GM21619 (cell line): ENCODE data around the gene COPS7A.
"Not testable (repeated sequence)": the region's sequence is repeated elsewhere in the genome, so short reads cannot be mapped to it uniquely, and the experiment has no call there.

Source experiments
- ATAC-seq: cut with Tn5 transposase; IDR thresholded peaks from one replicate; pipeline ENCODE4 v1.9.1; 2021; ENCODE audit not compliant: unreplicated experiment

COPS7A gene

DNA sequence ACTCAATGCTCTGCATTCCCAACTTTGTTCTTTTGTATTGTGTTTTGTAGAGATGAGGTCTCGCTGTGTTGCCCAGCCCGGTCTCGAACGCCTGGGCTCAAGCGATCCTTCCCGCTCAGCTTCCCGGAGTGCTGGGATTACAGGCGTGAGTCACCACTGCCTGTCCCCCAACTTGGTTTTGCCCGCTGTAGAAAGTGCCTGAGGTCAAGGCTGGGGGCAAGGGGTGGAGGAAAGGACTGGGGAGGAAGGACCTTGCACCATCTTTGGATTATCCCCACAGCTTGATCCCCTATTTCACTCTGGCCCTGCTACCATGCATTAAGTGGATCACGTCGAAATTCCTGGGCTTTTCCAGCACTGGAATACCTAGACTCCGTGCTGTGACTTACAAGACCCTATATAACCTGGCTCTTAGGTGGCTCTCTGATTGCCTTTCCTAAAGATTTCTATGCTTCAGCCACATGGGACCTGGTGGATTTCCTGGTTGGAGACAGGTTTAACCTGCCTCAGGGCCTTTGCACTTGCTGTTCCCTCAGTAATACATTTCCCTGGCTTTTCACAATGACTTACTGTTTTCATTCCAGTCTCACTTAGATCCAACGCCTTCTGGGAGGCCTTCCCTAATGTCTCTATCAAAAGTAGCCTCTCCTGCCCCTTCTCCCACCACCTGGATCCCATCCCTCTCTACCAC is 22.6 kb upstream of the COPS7A start:
- no peak for ATAC-seq

DNA sequence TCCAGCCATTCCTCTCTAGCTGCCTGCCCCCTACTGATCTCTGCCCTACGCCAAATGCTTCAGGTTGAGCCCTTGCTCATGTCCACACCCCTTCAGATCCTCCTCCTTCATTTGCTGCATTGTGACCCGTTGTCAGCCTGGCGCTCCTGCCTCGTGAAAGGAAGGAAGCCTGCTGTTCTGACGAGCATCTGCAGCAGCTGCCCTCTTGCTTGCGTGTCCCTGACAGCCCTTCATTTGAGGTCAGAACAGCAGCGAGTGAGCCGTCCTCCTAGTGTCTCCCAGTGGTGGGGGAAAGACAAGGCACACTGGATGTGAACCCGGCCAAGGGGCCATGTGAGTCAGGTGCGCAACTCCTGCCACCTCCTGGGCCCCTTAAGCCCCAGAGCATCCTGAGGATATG is 20.2 kb upstream of the COPS7A start:
- ATAC-seq = no peak

- not testable (repeated sequence) for ATAC-seq
These were observed 15.5 kb upstream of the COPS7A start for GRCh38 chr12:6708351-6708750.

- no peak for ATAC-seq
These were observed 14.9 kb upstream of the COPS7A start for GRCh38 chr12:6708960-6709394.

- ATAC-seq = not testable (repeated sequence)
These were observed 7.6 kb upstream of the COPS7A start for GRCh38 chr12:6716031-6716873.

- ATAC-seq = no peak
These were observed 6.9 kb upstream of the COPS7A start for GRCh38 chr12:6716874-6717437.

DNA sequence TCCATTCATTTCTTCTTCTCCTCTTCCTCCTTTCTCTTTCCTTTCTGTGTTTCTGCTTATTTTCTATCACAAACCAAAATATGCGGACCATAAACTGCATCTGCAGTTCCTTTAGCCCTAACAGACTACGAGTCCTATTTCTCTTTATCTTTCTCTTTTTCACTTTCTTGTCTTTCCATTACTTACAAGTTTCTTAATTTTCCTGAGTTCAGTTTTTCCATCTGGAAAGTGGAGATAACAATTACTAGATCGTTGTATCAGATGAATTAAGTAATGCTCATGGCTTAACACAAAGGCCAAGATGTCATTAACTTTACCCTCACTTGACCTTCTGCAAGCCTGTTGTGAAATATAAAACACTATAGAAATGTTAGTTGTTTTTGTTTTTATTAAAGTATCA is 983 bp upstream of the COPS7A start:
- ATAC-seq = no peak

DNA sequence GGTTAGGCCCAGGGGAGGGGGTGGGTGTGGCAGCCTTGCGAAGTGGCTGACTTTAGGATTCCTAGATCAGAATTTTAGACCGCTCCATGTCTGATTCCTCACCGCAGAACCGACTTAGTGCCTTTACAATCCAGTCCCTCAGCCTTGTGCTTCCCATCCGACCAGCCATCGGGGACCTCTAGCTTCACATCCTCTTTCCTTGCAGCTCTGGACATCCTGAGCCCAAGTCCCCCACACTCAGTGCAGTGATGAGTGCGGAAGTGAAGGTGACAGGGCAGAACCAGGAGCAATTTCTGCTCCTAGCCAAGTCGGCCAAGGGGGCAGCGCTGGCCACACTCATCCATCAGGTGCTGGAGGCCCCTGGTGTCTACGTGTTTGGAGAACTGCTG is 557 bp downstream of the COPS7A start:
- ATAC-seq = no peak

GRCh38 chr12:6725350-6725749 is 1.5 kb downstream of the COPS7A start:
- ATAC-seq = no peak

DNA sequence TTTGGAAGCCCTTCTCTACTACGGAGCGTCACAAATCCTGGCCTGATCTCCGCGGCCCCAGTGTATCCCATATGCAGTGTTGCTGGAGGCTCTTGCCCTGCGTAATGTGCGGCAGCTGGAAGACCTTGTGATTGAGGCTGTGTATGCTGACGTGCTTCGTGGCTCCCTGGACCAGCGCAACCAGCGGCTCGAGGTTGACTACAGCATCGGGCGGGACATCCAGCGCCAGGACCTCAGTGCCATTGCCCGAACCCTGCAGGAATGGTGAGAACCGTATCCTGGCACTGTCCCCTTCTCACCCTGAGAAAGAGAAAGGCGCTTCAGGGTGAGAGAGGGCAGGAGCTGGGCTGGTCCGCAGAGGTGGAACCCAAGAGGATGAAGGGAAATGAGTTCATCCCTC is 5.3 kb downstream of the COPS7A start:
- ATAC-seq = no peak

GRCh38 chr12:6730169-6730568 is 6.3 kb downstream of the COPS7A start:
- ATAC-seq = no peak

GRCh38 chr12:6734506-6735387 is 10.9 kb downstream of the COPS7A start:
- ATAC-seq = no peak

DNA sequence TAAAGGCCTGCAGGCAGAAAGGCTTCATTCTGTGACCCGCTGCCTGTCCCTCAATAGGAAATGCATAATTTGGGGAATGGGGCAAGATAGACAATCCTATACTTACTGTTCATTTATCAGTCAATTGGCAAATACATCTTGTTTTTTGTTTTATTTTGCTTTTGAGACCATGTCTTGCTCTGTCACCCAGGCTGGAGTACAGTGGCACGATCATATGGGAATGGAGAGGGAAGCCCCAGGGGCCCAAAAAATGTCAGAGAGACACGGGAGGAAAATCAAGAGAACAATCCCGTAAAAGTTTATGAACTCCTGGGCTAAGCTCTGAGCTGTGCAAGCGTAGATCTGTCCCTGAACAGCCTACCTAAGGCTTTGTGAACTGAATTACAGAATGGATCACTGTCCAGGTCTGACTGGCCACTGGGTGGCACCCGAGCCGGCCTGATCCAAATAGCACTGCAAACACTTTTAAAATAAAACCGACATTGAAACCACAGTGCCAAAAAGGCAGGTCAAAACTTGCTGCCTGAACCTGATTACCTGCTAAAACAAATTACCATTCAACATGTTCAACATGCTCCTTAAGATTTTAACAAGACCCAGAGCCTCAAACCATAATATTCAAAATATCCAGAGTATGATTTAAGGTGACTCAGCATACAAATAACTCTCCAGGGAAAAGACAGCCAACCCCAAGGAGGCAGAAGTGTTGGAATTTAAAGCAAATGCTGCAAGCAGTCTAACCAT is 11.8 kb downstream of the COPS7A start:
- no peak for ATAC-seq

GRCh38 chr12:6736754-6737153 is 12.9 kb downstream of the COPS7A start:
- no peak for ATAC-seq

GRCh38 chr12:6742080-6742479 is 18.2 kb downstream of the COPS7A start:
- not testable (repeated sequence) for ATAC-seq

DNA sequence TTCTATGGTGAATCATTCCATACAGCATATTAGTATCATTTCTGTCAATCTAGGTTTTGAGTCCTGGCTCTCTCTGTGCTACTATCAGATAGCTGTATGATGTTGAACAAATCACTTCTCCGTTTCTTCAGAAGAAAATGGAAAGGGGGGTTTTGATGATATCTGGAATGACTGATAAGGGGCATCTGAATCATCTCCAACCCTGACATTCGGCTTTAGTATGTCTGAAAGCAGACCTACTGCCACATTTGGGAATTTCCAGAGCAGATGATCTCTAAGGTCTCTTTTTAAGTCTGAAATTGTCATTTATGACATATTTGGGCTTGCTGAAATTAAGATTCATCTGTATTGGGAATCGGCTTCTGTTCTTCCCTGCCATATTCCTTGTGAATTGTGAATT is 19.0 kb downstream of the COPS7A start:
- ATAC-seq = no peak

- ATAC-seq = not testable (repeated sequence)
These were observed 19.5 kb downstream of the COPS7A start for GRCh38 chr12:6743300-6743699.

- ATAC-seq = no peak
These were observed 22.1 kb downstream of the COPS7A start for GRCh38 chr12:6745741-6746525.

GRCh38 chr12:6747216-6747615 is 23.4 kb downstream of the COPS7A start:
- ATAC-seq = no peak

DNA sequence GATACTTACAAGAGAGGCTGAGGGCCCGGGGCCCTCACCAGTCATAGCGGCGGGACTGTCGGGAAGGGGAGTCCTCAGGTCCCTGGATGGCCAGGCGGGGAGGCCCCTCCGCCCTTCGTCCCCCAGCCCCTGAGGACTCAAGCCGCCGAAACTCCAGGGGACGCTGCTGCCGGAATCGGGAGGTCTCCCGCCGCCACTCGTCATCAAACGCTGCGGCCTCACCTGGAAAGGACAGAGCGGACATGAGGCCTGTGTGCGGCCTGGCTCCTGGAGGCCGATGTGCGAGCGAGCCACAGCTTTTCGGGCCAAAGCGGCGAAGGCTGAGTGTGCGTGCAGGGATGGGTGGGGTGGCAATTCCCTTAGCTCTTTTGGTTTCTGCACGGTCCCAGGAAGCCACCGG is 24.9 kb downstream of the COPS7A start:
- no peak for ATAC-seq
